Glutamatergic neuron (in vitro differentiated cells): ENCODE data around the gene TBC1D30. TPM values are rescaled to one million over a fixed set of nuclear protein-coding genes. Genes with fewer than 3 reads are reported as not detected.

Source experiments
- DNase-seq: peaks from one replicate; pipeline ENCODE4 v3.0.0; 2022
- H3K27ac Mint-ChIP-seq: one replicate; pipeline ENCODE4 v1.8.0; 2020; ENCODE audit warnings: mild to moderate bottlenecking, mixed read lengths, inconsistent platforms; ENCODE audit not compliant: unreplicated experiment
- H3K27me3 Mint-ChIP-seq: one replicate; pipeline ENCODE4 v1.8.0; 2020; ENCODE audit warnings: mild to moderate bottlenecking, moderate library complexity, mixed read lengths, inconsistent platforms; ENCODE audit not compliant: unreplicated experiment
- H3K36me3 Mint-ChIP-seq: one replicate; pipeline ENCODE4 v1.8.0; 2020; ENCODE audit warnings: mild to moderate bottlenecking, mixed read lengths, inconsistent platforms; ENCODE audit not compliant: unreplicated experiment
- H3K4me1 Mint-ChIP-seq: one replicate; pipeline ENCODE4 v1.8.0; 2020; ENCODE audit warnings: mild to moderate bottlenecking, low read depth, mixed read lengths, inconsistent platforms; ENCODE audit not compliant: unreplicated experiment
- H3K4me3 Mint-ChIP-seq: one replicate; pipeline ENCODE4 v1.8.0; 2020; ENCODE audit warnings: mild to moderate bottlenecking, mixed read lengths, inconsistent platforms; ENCODE audit not compliant: unreplicated experiment
- H3K9me3 Mint-ChIP-seq: one replicate; pipeline ENCODE4 v1.8.0; 2020; ENCODE audit warnings: mild to moderate bottlenecking, moderate library complexity, mixed read lengths, inconsistent platforms; ENCODE audit not compliant: unreplicated experiment
- CTCF ChIP-seq: fragments of 200-600 bp; sonication (generic); IDR thresholded peaks from one replicate; pipeline ENCODE4 v1.5.0; 2021; ENCODE audit not compliant: partially characterized antibody, unreplicated experiment
- total RNA-seq: library from RNA; stranded (reverse); fragmentation: NEBNext Ultra II Directional; extraction: Animal tissue kit (Norgen Biotek cat#: 25700); gene quantifications from one replicate; pipeline ENCODE4 v1.2.1, GENCODE V29; 2021; ENCODE audit not compliant: unreplicated experiment

The TBC1D30 gene
- total RNA-seq, 1 donor from 2014 or later = 15.2 TPM

- Mint-ChIP-seq H3K9me3 (no peaks in the 10 kb centered on the region), H3K27ac (no peak overlapping the region), H3K4me1 (no peaks in the 10 kb centered on the region), H3K27me3 (no peaks in the 10 kb centered on the region), H3K36me3 (no peaks in the 10 kb centered on the region), H3K4me3 (no peak overlapping the region)
- no peak for TF ChIP-seq CTCF
- DNase-seq = no peak
Measured at GRCh38 chr12:64790166-64790565, 34.3 kb upstream of the TBC1D30 start.

- no peak for DNase-seq
- Mint-ChIP-seq H3K27me3 (no peaks in the 10 kb centered on the region), H3K36me3 (no peaks in the 10 kb centered on the region), H3K4me1 (no peaks in the 10 kb centered on the region), H3K9me3 (no peaks in the 10 kb centered on the region), H3K27ac (no peak overlapping the region), H3K4me3 (no peak overlapping the region)
- TF ChIP-seq CTCF = no peak
Measured at GRCh38 chr12:64791036-64791435, 33.4 kb upstream of the TBC1D30 start.

- H3K4me3 Mint-ChIP-seq = no peak overlapping the region
- H3K9me3 Mint-ChIP-seq = no peaks in the 10 kb centered on the region
- no peak for DNase-seq
- no peaks in the 10 kb centered on the region for H3K27me3 Mint-ChIP-seq
- no peaks in the 10 kb centered on the region for H3K36me3 Mint-ChIP-seq
- H3K27ac Mint-ChIP-seq = no peak overlapping the region
- H3K4me1 Mint-ChIP-seq = no peaks in the 10 kb centered on the region
- no peak for TF ChIP-seq CTCF
Measured at GRCh38 chr12:64792128-64792527, 32.3 kb upstream of the TBC1D30 start.

GRCh38 chr12:64793610-64794009 lies 30.8 kb upstream of the TBC1D30 start:
- H3K27me3 Mint-ChIP-seq = no peaks in the 10 kb centered on the region

GRCh38 chr12:64794305-64794704 lies 30.1 kb upstream of the TBC1D30 start:
- Mint-ChIP-seq H3K36me3 (no peaks in the 10 kb centered on the region), H3K27me3 (no peaks in the 10 kb centered on the region), H3K4me1 (no peaks in the 10 kb centered on the region), H3K9me3 (no peaks in the 10 kb centered on the region), H3K27ac (no peak overlapping the region), H3K4me3 (no peak overlapping the region)
- no peak for DNase-seq
- TF ChIP-seq CTCF = no peak

More at GRCh38 chr12:64793610-64794009, 30.8 kb upstream of the TBC1D30 start:
- Mint-ChIP-seq H3K4me3 (no peak overlapping the region), H3K4me1 (no peaks in the 10 kb centered on the region), H3K27ac (no peak overlapping the region), H3K9me3 (no peaks in the 10 kb centered on the region), H3K36me3 (no peaks in the 10 kb centered on the region)
- TF ChIP-seq CTCF = no peak
- DNase-seq = no peak
